Stimulated activated CD4-positive, alpha-beta T cell treated with anti-CD3 and anti-CD28 coated beads, TNF-alpha, amount 100 ng/mL, for 4 hours (primary cell): ENCODE measurements around the gene ABCD4.
"Not testable (repeated sequence)": the region's sequence is repeated elsewhere in the genome, so short reads cannot be mapped to it uniquely, and the experiment has no call there.

Experiments used
- DNase-seq, 3 experiments: peaks; one replicate each; pipeline ENCODE4 v3.0.0-alpha.2; 2020; ENCODE audit warnings: low read depth in 3 of 3

The ABCD4 gene

GRCh38 chr14:74302152-74302628 lies 544 bp downstream of the ABCD4 start:
- no peak for DNase-seq

GRCh38 chr14:74301594-74302151 lies 1.1 kb downstream of the ABCD4 start:
- DNase-seq: no peak

- no peak for DNase-seq
Measured at GRCh38 chr14:74299061-74299545, 3.6 kb downstream of the ABCD4 start.

- no peak for DNase-seq
Measured at GRCh38 chr14:74297986-74298385, 4.7 kb downstream of the ABCD4 start.

GRCh38 chr14:74296037-74296467 lies 6.7 kb downstream of the ABCD4 start:
- no peak for DNase-seq

- DNase-seq: no peak
Measured at GRCh38 chr14:74293606-74294005, 9.1 kb downstream of the ABCD4 start.

GRCh38 chr14:74292061-74292460 lies 10.7 kb downstream of the ABCD4 start:
- DNase-seq: no peak

GRCh38 chr14:74290415-74290814 lies 12.3 kb downstream of the ABCD4 start:
- DNase-seq: no peak

GRCh38 chr14:74289801-74290200 lies 12.9 kb downstream of the ABCD4 start:
- DNase-seq: no peak

- DNase-seq: no peak
Measured at GRCh38 chr14:74286736-74287135, 16.0 kb downstream of the ABCD4 start.

- no peak for DNase-seq
Measured at GRCh38 chr14:74281069-74281468, 21.7 kb downstream of the ABCD4 start.

GRCh38 chr14:74278080-74278479 lies 24.7 kb downstream of the ABCD4 start:
- no peak for DNase-seq

GRCh38 chr14:74275241-74275841 lies 27.4 kb downstream of the ABCD4 start:
- DNase-seq: no peak

- DNase-seq: no peak
Measured at GRCh38 chr14:74271365-74271764, 31.4 kb downstream of the ABCD4 start.

GRCh38 chr14:74270382-74271177 lies 32.2 kb downstream of the ABCD4 start:
- not testable (repeated sequence) for DNase-seq

- DNase-seq: no peak
Measured at GRCh38 chr14:74267588-74267987, 35.1 kb downstream of the ABCD4 start.

- DNase-seq: no peak
Measured at GRCh38 chr14:74265301-74265965, 37.3 kb downstream of the ABCD4 start.

GRCh38 chr14:74263921-74264320 lies 38.8 kb downstream of the ABCD4 start:
- no peak for DNase-seq

- DNase-seq: no peak
Measured at GRCh38 chr14:74263181-74263580, 39.6 kb downstream of the ABCD4 start.

GRCh38 chr14:74262076-74262475 lies 40.7 kb downstream of the ABCD4 start:
- no peak for DNase-seq

- no peak for DNase-seq
Measured at GRCh38 chr14:74261288-74261687, 41.4 kb downstream of the ABCD4 start.

- no peak for DNase-seq
Measured at GRCh38 chr14:74260525-74261233, 42.1 kb downstream of the ABCD4 start.
